Measurements from ENCODE around the gene MAP7.

DNA sequence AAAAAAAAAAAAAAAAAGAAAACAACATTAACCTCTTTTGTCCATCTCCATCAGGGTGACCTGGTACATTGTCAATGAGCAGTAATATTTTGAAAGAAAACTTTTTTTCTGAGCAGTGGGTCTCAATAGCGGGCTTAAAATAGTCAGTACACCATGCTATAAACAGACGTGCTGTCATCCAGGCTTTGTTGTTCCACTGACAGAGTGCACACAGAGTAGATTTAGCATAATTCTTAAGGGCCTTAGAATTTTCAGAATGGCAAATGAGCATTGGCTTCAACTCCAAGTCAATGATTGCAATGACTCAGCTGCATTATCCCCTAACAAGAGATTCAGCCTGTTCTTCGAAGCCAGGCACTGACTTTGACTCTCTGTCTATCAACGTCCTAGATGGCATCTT, 35.6 kb downstream of the MAP7 start:
- no peak for TF ChIP-seq CTCF (conservative IDR thresholded peaks at IDR 0.05)
- TF ChIP-seq EZH2 (IDR thresholded peaks at IDR 0.05; ENCODE audit: low read depth), result no peak

All from PC-9 (cell line).